GM18505 (cell line): ENCODE data around the gene BDNF.
"Not testable (repeated sequence)": the region's sequence is repeated elsewhere in the genome, so short reads cannot be mapped to it uniquely, and the experiment has no call there.

Experiments used
- ATAC-seq: cut with Tn5 transposase; IDR thresholded peaks from one replicate; pipeline ENCODE4 v1.9.1; 2021; ENCODE audit not compliant: unreplicated experiment
- POLR2A ChIP-seq: IDR thresholded peaks from 4 replicates; pipeline ENCODE4 v1.6.1; 2011; ENCODE audit warnings: borderline replicate concordance; ENCODE audit not compliant: insufficient read depth, insufficient read length; ENCODE audit errors: extremely low read depth

BDNF gene

GRCh38 chr11:27646051-27646818 is 54.0 kb downstream of the BDNF start:
- no peak for ATAC-seq
- TF ChIP-seq POLR2A, result no peak

GRCh38 chr11:27642954-27643353 is 57.3 kb downstream of the BDNF start:
- no peak for ATAC-seq
- no peak for TF ChIP-seq POLR2A

GRCh38 chr11:27640954-27641353 is 59.3 kb downstream of the BDNF start:
- no peak for ATAC-seq
- TF ChIP-seq POLR2A, result no peak

GRCh38 chr11:27635567-27636037 is 64.7 kb downstream of the BDNF start:
- no peak for ATAC-seq
- no peak for TF ChIP-seq POLR2A

- not testable (repeated sequence) for ATAC-seq
These were observed 65.5 kb downstream of the BDNF start for GRCh38 chr11:27634776-27635175.

GRCh38 chr11:27634282-27634681 is 66.0 kb downstream of the BDNF start:
- not testable (repeated sequence) for ATAC-seq

- ATAC-seq, result not testable (repeated sequence)
These were observed 71.2 kb downstream of the BDNF start for GRCh38 chr11:27629023-27629422.

- no peak for ATAC-seq
- TF ChIP-seq POLR2A, result no peak
These were observed 72.3 kb downstream of the BDNF start for GRCh38 chr11:27627979-27628378.

GRCh38 chr11:27626938-27627586 is 73.2 kb downstream of the BDNF start:
- ATAC-seq, result no peak
- TF ChIP-seq POLR2A, result no peak

- TF ChIP-seq POLR2A, result no peak
- ATAC-seq, result no peak
These were observed 73.9 kb downstream of the BDNF start for GRCh38 chr11:27626269-27626937.

- no peak for TF ChIP-seq POLR2A
- ATAC-seq, result no peak
These were observed 74.8 kb downstream of the BDNF start for GRCh38 chr11:27625347-27625912.

- no peak for TF ChIP-seq POLR2A
- no peak for ATAC-seq
These were observed 76.2 kb downstream of the BDNF start for GRCh38 chr11:27623945-27624523.

GRCh38 chr11:27622541-27623300 is 77.5 kb downstream of the BDNF start:
- no peak for TF ChIP-seq POLR2A
- ATAC-seq, result no peak

- TF ChIP-seq POLR2A, result no peak
- no peak for ATAC-seq
These were observed 78.7 kb downstream of the BDNF start for GRCh38 chr11:27621405-27622161.
